ENCODE data around the gene THEM4. TPM values are rescaled to one million over a fixed set of nuclear protein-coding genes. Genes with fewer than 3 reads are reported as not detected.

Gene THEM4
- total RNA-seq, 2 experiments from 2014 or later, result 32.9 to 34.2 TPM

GRCh38 chr1:151847867-151848596 lies 61.3 kb downstream of the THEM4 start:
- no peak for DNase-seq
- Mint-ChIP-seq H3K4me1 (no peaks in the 10 kb centered on the region), H3K27me3 (no peaks in the 10 kb centered on the region), H3K9me3 (no peaks in the 10 kb centered on the region), H3K4me3 (no peak overlapping the region), H3K36me3 (peaks cover 13% of the 10 kb centered on the region), H3K27ac (no peak overlapping the region)

GRCh38 chr1:151846686-151847237 lies 62.5 kb downstream of the THEM4 start:
- Mint-ChIP-seq H3K27ac (no peak overlapping the region), H3K9me3 (no peaks in the 10 kb centered on the region)

DNA sequence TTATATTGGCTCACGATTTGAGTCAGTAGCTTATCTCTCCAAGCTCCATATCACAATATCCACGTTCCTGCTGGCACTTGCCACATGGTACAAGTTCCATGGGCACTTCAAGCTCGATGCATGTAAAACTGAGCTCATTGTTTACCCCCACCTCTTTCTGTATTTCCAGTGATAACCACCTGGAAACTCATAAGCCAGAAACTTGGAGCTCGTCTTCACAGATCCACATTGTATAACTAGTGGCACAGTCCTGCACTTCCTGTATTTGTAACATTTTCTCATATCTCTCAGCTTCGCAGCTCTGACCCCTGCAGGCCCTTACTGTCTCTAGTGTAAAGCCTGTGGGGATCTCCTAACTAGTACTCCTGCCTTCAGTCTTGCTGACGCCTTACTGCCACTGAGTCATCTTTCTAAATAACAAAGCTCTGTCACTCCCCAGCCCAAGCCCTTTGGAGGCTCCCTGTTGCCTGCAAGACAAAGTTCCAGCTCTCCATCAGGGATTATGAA lies 63.2 kb downstream of the THEM4 start:
- no peak overlapping the region for H3K27ac Mint-ChIP-seq

More at GRCh38 chr1:151846686-151847237, 62.5 kb downstream of the THEM4 start:
- no peaks in the 10 kb centered on the region for H3K27me3 Mint-ChIP-seq
- no peak overlapping the region for H3K4me3 Mint-ChIP-seq
- H3K36me3 Mint-ChIP-seq, result peaks cover 14% of the 10 kb centered on the region
- H3K4me1 Mint-ChIP-seq, result no peaks in the 10 kb centered on the region
- no peak for DNase-seq

GRCh38 chr1:151843398-151843797 lies 65.9 kb downstream of the THEM4 start:
- Mint-ChIP-seq H3K4me1 (peaks cover 17% of the 10 kb centered on the region), H3K36me3 (peaks cover 15% of the 10 kb centered on the region), H3K27ac (no peak overlapping the region), H3K27me3 (no peaks in the 10 kb centered on the region), H3K9me3 (no peaks in the 10 kb centered on the region), H3K4me3 (no peak overlapping the region)
- DNase-seq, result no peak

More for the DNA sequence above, 63.2 kb downstream of the THEM4 start:
- DNase-seq, result no peak
- H3K36me3 Mint-ChIP-seq, result peaks cover 17% of the 10 kb centered on the region
- no peak overlapping the region for H3K4me3 Mint-ChIP-seq
- H3K4me1 Mint-ChIP-seq, result peaks cover 2% of the 10 kb centered on the region
- no peaks in the 10 kb centered on the region for H3K9me3 Mint-ChIP-seq
- H3K27me3 Mint-ChIP-seq, result no peaks in the 10 kb centered on the region

DNA sequence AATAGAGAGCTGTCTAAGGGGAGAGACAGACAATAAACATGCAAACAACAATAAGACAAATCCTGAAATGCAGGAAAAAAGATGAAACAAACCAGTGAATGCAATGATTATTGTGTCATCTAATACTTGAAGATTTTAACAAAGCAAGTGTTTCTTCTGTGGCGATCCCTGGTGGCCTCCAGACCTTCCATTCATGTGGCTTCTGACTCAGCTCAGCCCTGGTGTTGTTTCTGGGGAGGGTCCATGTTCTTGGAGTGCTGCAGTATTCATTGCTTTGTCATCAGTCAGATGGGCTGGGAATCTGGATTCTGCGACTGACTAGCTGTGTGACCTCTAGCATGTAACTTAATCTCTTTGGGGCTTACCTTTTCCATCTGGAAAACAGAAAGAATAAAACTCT lies 68.2 kb downstream of the THEM4 start:
- DNase-seq, result no peak
- Mint-ChIP-seq H3K9me3 (no peaks in the 10 kb centered on the region), H3K4me1 (peaks cover 33% of the 10 kb centered on the region), H3K27me3 (no peaks in the 10 kb centered on the region), H3K4me3 (no peak overlapping the region), H3K27ac (no peak overlapping the region), H3K36me3 (peaks cover 19% of the 10 kb centered on the region)

DNA sequence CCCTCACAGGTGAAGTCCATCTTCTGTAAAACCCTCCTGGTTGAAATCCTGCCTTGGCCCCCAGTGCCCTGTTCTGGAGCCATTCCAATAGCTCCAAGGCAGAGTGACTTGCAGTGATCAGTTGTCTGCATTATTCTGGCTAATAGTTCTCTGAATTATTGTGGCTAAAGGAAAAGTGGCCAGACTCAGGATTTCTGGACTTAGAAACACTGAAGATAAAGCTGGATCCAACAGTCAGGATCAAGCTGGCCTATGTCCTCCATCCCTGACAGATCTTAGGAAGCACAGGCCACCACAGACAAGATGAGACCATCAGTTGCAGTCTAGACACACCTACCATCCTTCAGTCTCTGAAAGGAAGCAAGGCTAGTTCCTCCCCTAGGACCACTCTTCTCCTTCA lies 68.9 kb downstream of the THEM4 start:
- peak overlapping the region; percentile 82 for H3K4me3 Mint-ChIP-seq
- DNase-seq, result no peak
- peaks cover 19% of the 10 kb centered on the region for H3K36me3 Mint-ChIP-seq
- H3K4me1 Mint-ChIP-seq, result peaks cover 33% of the 10 kb centered on the region
- no peak overlapping the region for H3K27ac Mint-ChIP-seq
- no peaks in the 10 kb centered on the region for H3K9me3 Mint-ChIP-seq
- H3K27me3 Mint-ChIP-seq, result no peaks in the 10 kb centered on the region

DNA sequence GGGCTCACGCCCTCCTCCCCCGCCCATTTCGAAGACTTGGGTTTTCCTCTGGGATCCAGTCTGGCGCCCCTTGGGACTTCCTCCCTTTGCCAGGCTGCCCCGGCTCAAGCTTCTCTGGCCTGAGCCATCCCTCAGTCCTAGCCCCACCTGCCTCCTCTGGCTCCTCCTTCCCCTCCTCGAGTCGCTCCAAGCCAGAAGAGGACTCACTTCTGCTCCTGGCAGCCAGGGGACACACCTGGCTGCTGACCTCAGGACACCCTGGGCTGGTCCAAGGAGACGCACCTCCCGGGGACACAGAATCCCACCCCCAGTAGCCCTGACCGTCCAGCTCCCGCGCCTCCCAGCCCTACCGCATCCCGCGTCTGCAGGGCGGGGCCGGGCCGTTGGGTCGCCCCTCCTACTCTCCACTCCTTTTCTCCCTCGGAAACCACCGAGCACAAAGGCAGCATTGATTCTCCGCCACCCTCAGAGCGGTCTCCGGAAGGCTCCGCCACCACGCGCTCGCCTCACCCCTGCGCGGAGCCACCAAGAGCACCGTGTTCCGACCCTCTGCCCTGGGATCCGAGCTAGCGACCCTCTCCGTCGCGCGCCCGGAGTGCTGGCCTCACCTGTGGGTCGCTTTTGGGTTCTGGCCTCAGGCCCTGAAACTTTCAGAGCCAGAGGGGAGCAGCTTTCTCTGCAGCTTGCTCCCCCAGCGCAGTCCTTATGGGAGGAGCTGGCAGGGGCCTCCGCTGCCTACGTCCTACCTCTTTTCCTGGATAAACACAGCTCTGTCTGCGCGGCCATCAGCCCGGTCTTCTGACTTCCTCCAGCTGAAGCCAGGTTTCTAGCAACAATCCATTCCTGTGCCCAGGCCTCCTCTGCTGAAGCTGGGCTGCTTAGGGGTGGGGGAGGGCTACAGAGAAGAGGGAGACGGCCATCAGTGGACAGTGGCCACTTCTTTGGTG lies 69.6 kb downstream of the THEM4 start, which contains the start of gene C2CD4D:
C2CD4D (minus strand) TSS at position 364 of the 947 bp plus-strand sequence. CDS start 831 bp downstream, outside the sequence.
- peak; percentile 74 for DNase-seq
- peak within 1 kb of the TSS; percentile 85 for H3K27ac Mint-ChIP-seq
- H3K4me3 Mint-ChIP-seq, result peak within 1 kb of the TSS; percentile 82
- peaks cover 15% of the 10 kb centered on the region for H3K36me3 Mint-ChIP-seq
- H3K4me1 Mint-ChIP-seq, result peaks cover 33% of the 10 kb centered on the region
- H3K27me3 Mint-ChIP-seq, result no peaks in the 10 kb centered on the region
- no peaks in the 10 kb centered on the region for H3K9me3 Mint-ChIP-seq

GRCh38 chr1:151839082-151839412 lies 70.3 kb downstream of the THEM4 start:
- peak overlapping the region; percentile 82 for H3K4me3 Mint-ChIP-seq
- no peaks in the 10 kb centered on the region for H3K9me3 Mint-ChIP-seq
- peaks cover 36% of the 10 kb centered on the region for H3K4me1 Mint-ChIP-seq
- H3K36me3 Mint-ChIP-seq, result peaks cover 15% of the 10 kb centered on the region
- peak overlapping the region; percentile 85 for H3K27ac Mint-ChIP-seq
- H3K27me3 Mint-ChIP-seq, result no peaks in the 10 kb centered on the region
- DNase-seq, result no peak

DNA sequence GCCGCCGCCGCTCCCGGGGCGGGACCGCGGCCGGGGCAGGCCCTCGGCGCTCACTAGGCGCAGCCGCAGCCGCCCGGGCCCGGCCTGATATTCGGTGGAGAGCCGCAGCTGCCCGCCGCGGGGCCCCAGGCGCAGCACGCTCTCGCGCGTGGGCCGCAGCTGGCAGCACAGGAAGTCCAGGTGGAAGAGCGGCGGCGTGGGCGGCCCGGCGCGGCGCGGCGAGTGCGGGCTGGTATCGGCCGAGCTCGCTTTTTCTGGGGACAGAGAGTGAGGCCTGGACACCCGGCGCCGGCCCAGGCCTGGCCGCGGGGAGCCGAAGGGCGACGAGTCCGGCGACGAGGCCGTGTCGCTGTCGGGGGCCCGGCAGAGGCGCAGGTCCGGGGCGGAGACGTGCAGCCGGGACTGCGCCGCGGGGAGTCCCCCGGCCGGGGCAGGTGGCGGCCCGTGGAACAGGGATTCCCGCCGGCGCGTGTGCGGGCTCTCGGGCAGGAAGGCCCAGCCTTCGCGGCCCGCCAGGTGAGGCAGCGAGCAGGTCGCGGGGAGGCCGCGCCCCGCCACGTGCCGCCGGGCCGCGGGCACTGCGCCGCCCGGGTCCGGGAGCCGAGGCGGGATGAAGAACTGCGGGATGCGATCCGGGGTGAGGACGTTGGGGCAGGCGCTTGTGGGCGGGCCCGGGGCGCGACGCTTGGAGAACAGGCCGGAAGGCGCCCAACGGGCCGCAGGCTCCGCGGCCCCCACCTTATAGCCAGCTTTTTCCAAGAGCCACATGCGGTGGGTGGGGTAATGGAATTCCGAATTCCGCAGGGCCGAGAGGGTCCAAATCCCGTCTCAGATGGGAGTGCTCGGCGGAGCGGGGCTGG lies 70.9 kb downstream of the THEM4 start:
- Mint-ChIP-seq H3K4me1 (peaks cover 42% of the 10 kb centered on the region), H3K36me3 (peaks cover 15% of the 10 kb centered on the region), H3K27ac (peak overlapping the region; percentile 85), H3K9me3 (no peaks in the 10 kb centered on the region), H3K4me3 (peak overlapping the region; percentile 82), H3K27me3 (no peaks in the 10 kb centered on the region)
- DNase-seq, result peak; percentile 66

- Mint-ChIP-seq H3K36me3 (peaks cover 15% of the 10 kb centered on the region), H3K9me3 (no peaks in the 10 kb centered on the region), H3K4me1 (peaks cover 47% of the 10 kb centered on the region), H3K27me3 (no peaks in the 10 kb centered on the region), H3K4me3 (peak overlapping the region; percentile 83), H3K27ac (peak overlapping the region; percentile 89)
- DNase-seq, result no peak
Observed at GRCh38 chr1:151837884-151838221, 71.5 kb downstream of the THEM4 start.

DNA sequence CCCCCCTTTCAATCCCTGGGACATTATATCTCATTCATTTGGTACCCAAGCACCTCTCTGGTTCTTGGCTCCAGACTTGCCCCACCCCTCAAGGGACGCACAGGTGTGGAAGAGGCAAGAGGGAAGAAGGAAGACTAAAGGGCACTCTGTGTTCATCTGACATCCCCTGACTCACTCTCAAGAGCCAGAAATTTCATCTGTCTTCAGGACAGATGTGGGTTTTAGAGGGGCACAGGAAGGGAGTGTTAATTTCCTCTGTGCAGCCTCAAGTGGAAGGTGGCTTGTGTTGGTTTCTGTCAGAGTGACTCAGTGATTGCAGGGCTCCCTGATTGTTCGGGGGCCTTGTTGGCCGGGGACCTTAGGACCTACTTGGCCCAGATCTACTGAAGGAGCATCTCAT lies 72.1 kb downstream of the THEM4 start:
- peak; percentile 56 for DNase-seq
- Mint-ChIP-seq H3K27ac (peak overlapping the region; percentile 89), H3K9me3 (no peaks in the 10 kb centered on the region), H3K4me1 (peaks cover 50% of the 10 kb centered on the region), H3K27me3 (no peaks in the 10 kb centered on the region), H3K4me3 (peak overlapping the region; percentile 83), H3K36me3 (peaks cover 15% of the 10 kb centered on the region)

DNA sequence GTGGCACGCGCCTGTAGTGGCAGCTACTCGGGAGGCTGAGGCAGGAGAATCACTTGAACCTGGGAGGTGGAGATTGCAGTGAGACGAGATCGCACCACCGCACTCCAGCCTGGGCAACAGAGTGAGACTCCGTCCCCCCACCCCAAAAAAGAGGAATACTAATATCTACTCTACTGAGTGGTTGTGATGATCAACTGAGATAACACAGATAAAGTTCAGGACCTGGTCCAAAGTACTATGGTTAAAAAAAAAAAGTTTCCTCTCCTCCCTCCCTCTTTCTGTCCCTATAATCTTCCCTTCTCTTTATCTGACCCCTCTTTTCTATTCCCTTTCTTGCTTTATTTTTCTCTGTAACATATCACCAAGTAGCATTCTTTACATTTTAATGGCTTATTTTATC lies 73.7 kb downstream of the THEM4 start:
- Mint-ChIP-seq H3K4me3 (no peak overlapping the region), H3K36me3 (peaks cover 8% of the 10 kb centered on the region), H3K4me1 (peaks cover 47% of the 10 kb centered on the region), H3K27ac (no peak overlapping the region), H3K27me3 (no peaks in the 10 kb centered on the region), H3K9me3 (no peaks in the 10 kb centered on the region)
- no peak for DNase-seq

- no peak for DNase-seq
- no peaks in the 10 kb centered on the region for H3K9me3 Mint-ChIP-seq
- no peaks in the 10 kb centered on the region for H3K27me3 Mint-ChIP-seq
- no peak overlapping the region for H3K4me3 Mint-ChIP-seq
- peaks cover 48% of the 10 kb centered on the region for H3K4me1 Mint-ChIP-seq
- H3K27ac Mint-ChIP-seq, result no peak overlapping the region
- peaks cover 3% of the 10 kb centered on the region for H3K36me3 Mint-ChIP-seq
Observed at GRCh38 chr1:151834239-151834638, 75.1 kb downstream of the THEM4 start.

GRCh38 chr1:151833172-151833900 lies 76.0 kb downstream of the THEM4 start:
- peaks cover 52% of the 10 kb centered on the region for H3K4me1 Mint-ChIP-seq
- no peak for DNase-seq
- H3K9me3 Mint-ChIP-seq, result no peaks in the 10 kb centered on the region
- H3K36me3 Mint-ChIP-seq, result peaks cover 3% of the 10 kb centered on the region
- H3K27ac Mint-ChIP-seq, result no peak overlapping the region
- no peaks in the 10 kb centered on the region for H3K27me3 Mint-ChIP-seq
- no peak overlapping the region for H3K4me3 Mint-ChIP-seq

Data from activated naive CD8-positive, alpha-beta T cell treated with anti-CD3 and anti-CD28 coated beads for 36 hours (primary cell).